GM12873 (cell line): ENCODE measurements around the gene BMERB1.
"Not testable (repeated sequence)": the region's sequence is repeated elsewhere in the genome, so short reads cannot be mapped to it uniquely, and the experiment has no call there.

Experiments used
- CTCF ChIP-seq: IDR thresholded peaks from 2 replicates; pipeline ENCODE4 v1.5.1; 2012; ENCODE audit warnings: low read depth, mild to moderate bottlenecking, moderate library complexity, low read length, control low read depth; ENCODE audit not compliant: insufficient read depth; ENCODE audit errors: missing control alignments

Gene BMERB1

DNA sequence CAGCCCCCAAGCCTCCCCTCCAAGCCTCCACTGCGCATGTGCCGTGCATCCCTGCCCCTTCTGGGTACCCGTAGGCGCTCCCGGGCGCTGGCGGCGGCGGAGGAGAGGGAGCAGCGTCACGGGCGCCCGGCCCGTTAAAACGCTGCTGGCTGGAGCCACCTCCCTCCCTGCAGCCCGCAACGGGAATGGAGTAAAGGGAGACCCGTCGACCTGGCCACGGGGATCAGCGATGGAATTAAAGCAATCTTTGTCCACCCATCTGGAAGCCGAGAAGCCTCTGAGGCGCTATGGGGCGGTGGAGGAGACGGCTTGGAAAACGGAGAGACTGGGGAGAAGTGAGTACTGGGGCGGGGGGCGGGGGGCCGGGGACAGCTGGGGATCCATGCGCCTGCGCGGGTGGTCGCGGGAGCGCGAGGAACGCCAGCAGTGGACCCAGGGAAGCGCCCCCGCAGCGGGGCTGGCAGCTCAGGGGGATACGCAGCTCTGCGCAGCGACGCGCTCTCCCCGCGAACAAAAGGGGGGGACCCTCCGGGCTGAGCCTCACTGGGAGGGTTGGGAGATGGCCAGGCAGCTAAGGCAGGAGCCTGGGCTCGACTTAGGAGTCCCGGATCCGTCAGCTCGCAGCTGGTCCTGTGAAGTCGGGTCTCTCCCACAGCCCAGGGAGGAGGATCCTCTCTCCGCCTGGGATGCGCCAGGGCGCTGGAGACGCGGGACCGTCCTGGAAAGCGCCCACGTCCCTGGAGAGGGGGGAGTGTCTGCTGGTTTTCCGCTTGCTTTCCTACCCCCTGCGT, at the start of gene BMERB1:
Gene BMERB1 (plus strand): TSS at position 164 of the 791 bp plus-strand sequence. CDS start 66 bp downstream, at position 230.
- no peak for TF ChIP-seq CTCF

GRCh38 chr16:15395631-15396508, 38.5 kb upstream of the BMERB1 start, which contains the start of gene MPV17L:
Gene MPV17L (plus strand): TSS chr16:15395754. CDS start chr16:15395898, 144 bp downstream.
- TF ChIP-seq CTCF, result not testable (repeated sequence)

- no peak for TF ChIP-seq CTCF
Observed at GRCh38 chr16:15396948-15397594, 37.3 kb upstream of the BMERB1 start.

GRCh38 chr16:15398618-15399316, 35.6 kb upstream of the BMERB1 start:
- TF ChIP-seq CTCF, result no peak

GRCh38 chr16:15399317-15399716, 35.1 kb upstream of the BMERB1 start:
- no peak for TF ChIP-seq CTCF

- no peak for TF ChIP-seq CTCF
Observed at GRCh38 chr16:15401972-15402371, 32.4 kb upstream of the BMERB1 start.
